WTC11 (cell line): ENCODE results near the gene VANGL2. TPM values are rescaled to one million over a fixed set of nuclear protein-coding genes. Genes with fewer than 3 reads are reported as not detected.

Source experiments
- ATAC-seq: fragments of 200-7000 bp; cut with Tn5 transposase; 2 replicates; pipeline ENCODE4 v1.10.0; 2021; ENCODE audit warnings: mild to moderate bottlenecking, moderate library complexity
- CTCF ChIA-PET: fragments of 300-600 bp; sonication (Branson Sonifier 250); formaldehyde crosslinking; loops from one replicate; lab custom pipeline; 2021; ENCODE audit warnings: antibody characterized with exemption; lab: Charles Lee
- POLR2A ChIA-PET: fragments of 350-600 bp; sonication (Branson Sonifier 250); formaldehyde crosslinking; loops from one replicate; lab custom pipeline; 2021; ENCODE audit warnings: antibody characterized with exemption; lab: Charles Lee
- DNase-seq: peaks from one replicate; pipeline ENCODE4 v3.0.0; 2021; ENCODE audit warnings: low spot score
- H3K27ac Mint-ChIP-seq: 2 replicates; pipeline ENCODE4 v1.8.0; 2021; ENCODE audit warnings: mixed read lengths
- H3K27me3 Mint-ChIP-seq: 2 replicates; pipeline ENCODE4 v1.8.0; 2021; ENCODE audit warnings: low read depth, mild to moderate bottlenecking, moderate library complexity, mixed read lengths
- H3K36me3 Mint-ChIP-seq: 2 replicates; pipeline ENCODE4 v1.8.0; 2021; ENCODE audit warnings: mixed read lengths
- H3K4me1 Mint-ChIP-seq: 2 replicates; pipeline ENCODE4 v1.8.0; 2022; ENCODE audit warnings: mixed read lengths
- H3K4me3 Mint-ChIP-seq: 2 replicates; pipeline ENCODE4 v1.8.0; 2021; ENCODE audit warnings: mild to moderate bottlenecking, moderate library complexity, mixed read lengths
- H3K9me3 Mint-ChIP-seq: 2 replicates; pipeline ENCODE4 v1.8.0; 2021; ENCODE audit warnings: mixed read lengths
- AR ChIP-seq: fragments of 250-450 bp; sonication (Bioruptor Pico); IDR thresholded peaks from 2 replicates; pipeline ENCODE4 v1.9.0; 2021; ENCODE audit warnings: mild to moderate bottlenecking
- EMX1 ChIP-seq: fragments of 250-450 bp; sonication (Bioruptor Pico); IDR thresholded peaks from 2 replicates; pipeline ENCODE4 v1.8.0; 2021; ENCODE audit warnings: mild to moderate bottlenecking
- ESRRA ChIP-seq: sonication (generic); formaldehyde crosslinking; IDR thresholded peaks from 2 replicates; pipeline ENCODE4 v1.8.1; 2022; ENCODE audit warnings: mild to moderate bottlenecking, missing genetic modification reagents, borderline replicate concordance
- FOXJ3 ChIP-seq: sonication (generic); formaldehyde crosslinking; IDR thresholded peaks from 2 replicates; pipeline ENCODE4 v1.9.0; 2021; ENCODE audit warnings: missing genetic modification reagents, mild to moderate bottlenecking, borderline replicate concordance
- HMGA2 ChIP-seq: fragments of 250-450 bp; sonication (Bioruptor Pico); IDR thresholded peaks from 2 replicates; pipeline ENCODE4 v1.4.0; 2021; ENCODE audit warnings: mild to moderate bottlenecking, moderate library complexity
- MYBL2 ChIP-seq: sonication (generic); formaldehyde crosslinking; IDR thresholded peaks from 2 replicates; pipeline ENCODE4 v1.8.1; 2023; ENCODE audit warnings: mild to moderate bottlenecking, moderate library complexity, missing genetic modification reagents
- NR1H2 ChIP-seq: sonication (generic); formaldehyde crosslinking; IDR thresholded peaks from 2 replicates; pipeline ENCODE4 v1.9.0; 2021; ENCODE audit warnings: mild to moderate bottlenecking, moderate library complexity, missing genetic modification reagents
- PRDM15 ChIP-seq: sonication (generic); formaldehyde crosslinking; IDR thresholded peaks from 2 replicates; pipeline ENCODE4 v1.8.0; 2022; ENCODE audit warnings: missing genetic modification reagents
- RELA ChIP-seq: sonication (generic); formaldehyde crosslinking; IDR thresholded peaks from 2 replicates; pipeline ENCODE4 v1.8.1; 2022; ENCODE audit warnings: missing genetic modification reagents, mild to moderate bottlenecking, borderline replicate concordance
- SMAD3 ChIP-seq: sonication (generic); formaldehyde crosslinking; IDR thresholded peaks from 2 replicates; pipeline ENCODE4 v1.8.0; 2022; ENCODE audit warnings: missing genetic modification reagents, mild to moderate bottlenecking, borderline replicate concordance
- SMAD4 ChIP-seq: sonication (generic); formaldehyde crosslinking; IDR thresholded peaks from 2 replicates; pipeline ENCODE4 v1.8.0; 2022; ENCODE audit warnings: mild to moderate bottlenecking, missing genetic modification reagents
- TCF7 ChIP-seq: sonication (generic); formaldehyde crosslinking; IDR thresholded peaks from 2 replicates; pipeline ENCODE4 v1.8.0; 2022; ENCODE audit warnings: mild to moderate bottlenecking, low read depth, missing genetic modification reagents, moderate library complexity
- TP53 ChIP-seq: sonication (generic); formaldehyde crosslinking; IDR thresholded peaks from 2 replicates; pipeline ENCODE4 v1.8.1; 2023; ENCODE audit warnings: mild to moderate bottlenecking, missing genetic modification reagents
- ZBTB21 ChIP-seq: sonication (generic); formaldehyde crosslinking; IDR thresholded peaks from 2 replicates; pipeline ENCODE4 v1.8.1; 2023; ENCODE audit warnings: mild to moderate bottlenecking, missing genetic modification reagents, borderline replicate concordance
- ZNF219 ChIP-seq: sonication (generic); formaldehyde crosslinking; IDR thresholded peaks from 2 replicates; pipeline ENCODE4 v1.8.0; 2023; ENCODE audit warnings: missing genetic modification reagents, mild to moderate bottlenecking, borderline replicate concordance
- ZNF671 ChIP-seq: fragments of 250-450 bp; sonication (Bioruptor Pico); IDR thresholded peaks from 2 replicates; pipeline ENCODE4 v1.8.0; 2021; ENCODE audit warnings: mild to moderate bottlenecking
- total RNA-seq: library from RNA; stranded (reverse); gene quantifications from 3 replicates; pipeline ENCODE4 v1.2.3, GENCODE V29; 2021
- TF ChIP-seq, protein P1 (sequence below): sonication (generic); formaldehyde crosslinking; IDR thresholded peaks from 2 replicates; pipeline ENCODE4 v1.8.0; 2023; ENCODE audit warnings: missing genetic modification reagents, mild to moderate bottlenecking, borderline replicate concordance
- TF ChIP-seq, protein P2 (sequence below): sonication (generic); formaldehyde crosslinking; IDR thresholded peaks from 2 replicates; pipeline ENCODE4 v1.8.1; 2023; ENCODE audit warnings: mild to moderate bottlenecking, missing genetic modification reagents, moderate library complexity
- TF ChIP-seq, protein P3 (sequence below): fragments of 250-450 bp; sonication (Bioruptor Pico); IDR thresholded peaks from 2 replicates; pipeline ENCODE4 v1.9.0; 2021; ENCODE audit warnings: moderate library complexity, mild to moderate bottlenecking, inconsistent platforms, borderline replicate concordance
- TF ChIP-seq, protein P4 (sequence below): fragments of 250-450 bp; sonication (Bioruptor Pico); conservative IDR thresholded peaks from 2 replicates; pipeline ENCODE4 v1.9.0; 2021; ENCODE audit warnings: mild to moderate bottlenecking

VANGL2 gene
- total RNA-seq, 1 experiment from 2014 or later = 68.0 TPM

DNA sequence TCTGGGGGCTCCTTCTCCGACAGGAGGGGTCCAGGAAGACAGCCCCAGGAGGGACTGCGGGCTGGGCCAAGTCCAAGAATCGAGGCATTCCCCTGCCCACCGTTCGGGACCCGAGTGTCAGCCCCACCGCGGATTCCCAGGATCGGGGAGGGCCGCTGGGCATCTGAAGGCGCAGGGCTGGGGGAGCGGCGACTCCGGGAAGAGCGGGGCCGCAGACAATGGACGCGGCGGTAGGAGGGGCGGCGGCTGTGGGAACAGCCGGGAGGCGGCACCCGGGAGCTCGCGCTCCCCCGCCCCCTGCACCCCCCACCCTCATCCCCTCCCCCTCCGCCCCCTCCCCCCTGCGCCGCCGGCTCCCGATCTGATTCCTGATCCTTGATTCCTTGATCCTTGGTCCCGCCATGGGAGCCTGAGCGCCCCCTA lies at the start of gene VANGL2 (continued):
- TF ChIP-seq, protein P1, sequence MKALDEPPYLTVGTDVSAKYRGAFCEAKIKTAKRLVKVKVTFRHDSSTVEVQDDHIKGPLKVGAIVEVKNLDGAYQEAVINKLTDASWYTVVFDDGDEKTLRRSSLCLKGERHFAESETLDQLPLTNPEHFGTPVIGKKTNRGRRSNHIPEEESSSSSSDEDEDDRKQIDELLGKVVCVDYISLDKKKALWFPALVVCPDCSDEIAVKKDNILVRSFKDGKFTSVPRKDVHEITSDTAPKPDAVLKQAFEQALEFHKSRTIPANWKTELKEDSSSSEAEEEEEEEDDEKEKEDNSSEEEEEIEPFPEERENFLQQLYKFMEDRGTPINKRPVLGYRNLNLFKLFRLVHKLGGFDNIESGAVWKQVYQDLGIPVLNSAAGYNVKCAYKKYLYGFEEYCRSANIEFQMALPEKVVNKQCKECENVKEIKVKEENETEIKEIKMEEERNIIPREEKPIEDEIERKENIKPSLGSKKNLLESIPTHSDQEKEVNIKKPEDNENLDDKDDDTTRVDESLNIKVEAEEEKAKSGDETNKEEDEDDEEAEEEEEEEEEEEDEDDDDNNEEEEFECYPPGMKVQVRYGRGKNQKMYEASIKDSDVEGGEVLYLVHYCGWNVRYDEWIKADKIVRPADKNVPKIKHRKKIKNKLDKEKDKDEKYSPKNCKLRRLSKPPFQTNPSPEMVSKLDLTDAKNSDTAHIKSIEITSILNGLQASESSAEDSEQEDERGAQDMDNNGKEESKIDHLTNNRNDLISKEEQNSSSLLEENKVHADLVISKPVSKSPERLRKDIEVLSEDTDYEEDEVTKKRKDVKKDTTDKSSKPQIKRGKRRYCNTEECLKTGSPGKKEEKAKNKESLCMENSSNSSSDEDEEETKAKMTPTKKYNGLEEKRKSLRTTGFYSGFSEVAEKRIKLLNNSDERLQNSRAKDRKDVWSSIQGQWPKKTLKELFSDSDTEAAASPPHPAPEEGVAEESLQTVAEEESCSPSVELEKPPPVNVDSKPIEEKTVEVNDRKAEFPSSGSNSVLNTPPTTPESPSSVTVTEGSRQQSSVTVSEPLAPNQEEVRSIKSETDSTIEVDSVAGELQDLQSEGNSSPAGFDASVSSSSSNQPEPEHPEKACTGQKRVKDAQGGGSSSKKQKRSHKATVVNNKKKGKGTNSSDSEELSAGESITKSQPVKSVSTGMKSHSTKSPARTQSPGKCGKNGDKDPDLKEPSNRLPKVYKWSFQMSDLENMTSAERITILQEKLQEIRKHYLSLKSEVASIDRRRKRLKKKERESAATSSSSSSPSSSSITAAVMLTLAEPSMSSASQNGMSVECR = peak; percentile 35; the same call in 1 of the 2 replicates
- no peak for TF ChIP-seq HMGA2
- no peak for TF ChIP-seq SMAD3
- TF ChIP-seq, protein P2, sequence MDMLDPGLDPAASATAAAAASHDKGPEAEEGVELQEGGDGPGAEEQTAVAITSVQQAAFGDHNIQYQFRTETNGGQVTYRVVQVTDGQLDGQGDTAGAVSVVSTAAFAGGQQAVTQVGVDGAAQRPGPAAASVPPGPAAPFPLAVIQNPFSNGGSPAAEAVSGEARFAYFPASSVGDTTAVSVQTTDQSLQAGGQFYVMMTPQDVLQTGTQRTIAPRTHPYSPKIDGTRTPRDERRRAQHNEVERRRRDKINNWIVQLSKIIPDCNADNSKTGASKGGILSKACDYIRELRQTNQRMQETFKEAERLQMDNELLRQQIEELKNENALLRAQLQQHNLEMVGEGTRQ (CRISPR knock-in tag) = no peak
- TF ChIP-seq ESRRA (CRISPR knock-in tag) = 0 out of 2 replicates have a peak, but pooled peaks have one; percentile 20
- TF ChIP-seq ZBTB21 (CRISPR knock-in tag) = 0 out of 2 replicates have a peak, but pooled peaks have one; percentile 68
- TF ChIP-seq RELA (CRISPR knock-in tag) = no peak
- TF ChIP-seq NR1H2 (CRISPR knock-in tag) = no peak
- TF ChIP-seq TP53 (CRISPR knock-in tag) = peak; percentile 71; the same call in 1 of the 2 replicates
- TF ChIP-seq, protein P3, sequence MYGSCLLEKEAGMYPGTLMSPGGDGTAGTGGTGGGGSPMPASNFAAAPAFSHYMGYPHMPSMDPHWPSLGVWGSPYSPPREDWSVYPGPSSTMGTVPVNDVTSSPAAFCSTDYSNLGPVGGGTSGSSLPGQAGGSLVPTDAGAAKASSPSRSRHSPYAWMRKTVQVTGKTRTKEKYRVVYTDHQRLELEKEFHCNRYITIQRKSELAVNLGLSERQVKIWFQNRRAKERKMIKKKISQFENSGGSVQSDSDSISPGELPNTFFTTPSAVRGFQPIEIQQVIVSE (CRISPR knock-in tag) = no peak
- 0 out of 2 replicates have a peak, but pooled peaks have one; percentile 49 for TF ChIP-seq AR (CRISPR knock-in tag)
- no peak for TF ChIP-seq EMX1 (CRISPR knock-in tag)

DNA sequence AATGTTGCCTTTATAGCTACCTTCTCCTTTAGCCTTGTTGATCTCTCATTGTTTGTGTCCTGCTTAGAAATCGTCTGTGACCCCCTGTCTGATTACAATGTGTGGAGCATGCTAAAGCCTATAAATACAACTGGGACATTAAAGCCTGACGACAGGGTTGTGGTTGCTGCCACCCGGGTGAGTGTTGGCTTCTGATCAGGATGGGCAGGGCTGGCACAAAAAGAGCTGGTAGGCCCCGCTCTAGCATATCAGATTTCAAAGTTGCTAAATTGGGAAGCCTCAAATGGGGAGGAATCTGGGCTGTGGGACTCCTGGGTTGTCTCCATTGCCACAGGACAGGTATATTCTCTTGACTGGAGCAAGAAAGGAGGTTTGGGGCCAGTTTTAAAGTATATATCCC lies 48.7 kb upstream of the VANGL2 start:
- Mint-ChIP-seq H3K4me3 (no peak overlapping the region), H3K27ac (no peak overlapping the region), H3K27me3 (no peaks in the 10 kb centered on the region), H3K9me3 (no peaks in the 10 kb centered on the region), H3K36me3 (peaks cover 80% of the 10 kb centered on the region), H3K4me1 (no peaks in the 10 kb centered on the region)
- no peak for ATAC-seq
- ChIA-PET POLR2A (interaction anchor here (0.6 kb wide), 1 partner anchor 11 kb away, joined by 3 read pairs; no protein-coding TSS in a partner anchor), CTCF (interaction anchor here (1.1 to 6.2 kb wide), 6 partner anchors 11 to 65 kb away, joined by 3 to 199 read pairs (median 5); no protein-coding TSS in a partner anchor)
- no peak for DNase-seq
- TF ChIP-seq ZNF671 (no peak), ZBTB21 (CRISPR knock-in tag) (no peak), SMAD4 (CRISPR knock-in tag) (no peak), ZNF219 (CRISPR knock-in tag) (no peak), FOXJ3 (CRISPR knock-in tag) (no peak), SMAD3 (no peak), MYBL2 (no peak), PRDM15 (no peak), TCF7 (no peak)
- TF ChIP-seq, protein P4, sequence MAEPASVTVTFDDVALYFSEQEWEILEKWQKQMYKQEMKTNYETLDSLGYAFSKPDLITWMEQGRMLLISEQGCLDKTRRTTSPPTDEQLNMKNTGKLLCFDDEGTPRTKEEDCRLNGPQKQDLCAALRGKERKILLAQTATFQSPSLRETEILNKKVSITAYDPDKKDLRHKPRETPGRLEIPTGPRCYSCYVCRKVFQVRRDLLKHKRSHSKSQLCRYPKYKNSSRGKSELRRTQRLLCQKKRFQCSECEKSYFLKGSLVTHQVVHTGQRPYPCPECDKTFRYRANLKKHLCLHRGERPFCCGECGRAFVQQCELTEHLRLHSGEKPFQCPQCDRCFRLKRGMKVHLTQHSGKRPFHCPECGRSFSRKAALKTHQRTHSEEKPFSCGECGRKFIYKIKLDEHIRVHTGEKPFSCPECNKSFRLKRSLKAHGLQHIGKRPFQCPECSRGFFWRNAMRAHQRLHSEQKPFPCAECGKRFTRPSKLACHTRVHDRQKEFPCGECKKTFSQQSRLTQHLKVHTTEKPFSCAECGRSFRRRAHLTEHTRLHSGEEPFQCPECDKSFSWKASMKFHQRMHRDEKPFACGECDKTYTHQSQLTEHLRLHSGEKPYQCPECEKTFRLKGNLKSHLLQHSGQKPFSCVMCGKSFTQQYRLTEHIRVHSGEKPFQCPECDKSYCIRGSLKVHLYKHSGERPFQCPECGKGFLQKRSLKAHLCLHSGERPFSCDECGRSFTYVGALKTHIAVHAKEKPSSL = no peak
